Endothelial cell of umbilical vein (primary cell): ENCODE measurements around the gene QSOX2. TPM values are rescaled to one million over a fixed set of nuclear protein-coding genes. Genes with fewer than 3 reads are reported as not detected.
A peak's percentile ranks its signal among the peaks of the same experiment; 100 is the strongest.
"Not testable (repeated sequence)": the region's sequence is repeated elsewhere in the genome, so short reads cannot be mapped to it uniquely, and the experiment has no call there.

Source experiments
- BruUV-seq: library from RNA; stranded (reverse); fragments of 400-500 nt; replicated peaks from 2 replicates; lab custom pipeline; 2021; lab: Mats Ljungman, UMichigan
- CTCF ChIA-PET: fragments of 300-600, 350-600 bp; sonication (Branson Sonifier 250); formaldehyde crosslinking; loops from one replicate; lab custom pipeline; 2021; ENCODE audit warnings: antibody characterized with exemption, inconsistent platforms; lab: Charles Lee
- POLR2A ChIA-PET: fragments of 300-600, 350-600 bp; sonication (Branson Sonifier 250); formaldehyde crosslinking; loops from one replicate; lab custom pipeline; 2021; ENCODE audit warnings: antibody characterized with exemption, inconsistent platforms; lab: Charles Lee
- DNase-seq: peaks from one replicate; pipeline ENCODE4 v3.0.0-alpha.2; 2011; ENCODE audit warnings: low read depth, low spot score
- FAIRE-seq: peaks from 2 replicates; lab custom pipeline; 2011; peaks lifted over from hg19 to GRCh38; lab: Jason Lieb, UNC
- H2AFZ ChIP-seq: 2 replicates; pipeline ENCODE4 v1.6.0; 2012; ENCODE audit warnings: low read depth, low read length, control low read depth, inconsistent platforms
- H3K27ac ChIP-seq: 2 replicates; pipeline ENCODE4 v1.5.1; 2011; ENCODE audit warnings: low read depth, mild to moderate bottlenecking, control low read depth, low read length, moderate library complexity; ENCODE audit not compliant: insufficient read depth
- H3K27me3 ChIP-seq, 2 experiments: 2 replicates each; pipeline versions ENCODE4 v1.6.0 to v1.6.1; 2011; ENCODE audit warnings: low read length in 2 of 2, mixed read lengths in 1 of 2; ENCODE audit not compliant: control insufficient read depth in 2 of 2, insufficient read depth in 2 of 2
- H3K36me3 ChIP-seq, 2 experiments: 2 replicates in 1 of 2; 3 replicates in 1 of 2; pipeline ENCODE4 v1.5.1; 2011; ENCODE audit warnings: low read length in 2 of 2, mild to moderate bottlenecking in 1 of 2, moderate library complexity in 1 of 2; ENCODE audit not compliant: control insufficient read depth in 2 of 2, insufficient read depth in 2 of 2; ENCODE audit errors: extremely low read depth in 1 of 2
- H3K4me1 ChIP-seq: 3 replicates; pipeline ENCODE4 v1.5.1; 2011; ENCODE audit warnings: mild to moderate bottlenecking, low read length; ENCODE audit not compliant: control insufficient read depth, insufficient read depth; ENCODE audit errors: extremely low read depth
- H3K4me2 ChIP-seq: 2 replicates; pipeline ENCODE4 v1.6.1; 2011; ENCODE audit warnings: low read length, control low read depth, mixed read lengths; ENCODE audit not compliant: insufficient read depth
- H3K4me3 ChIP-seq, 3 experiments: fragments of 200-600 bp in 1 of 3; sonication (generic), shearing (Covaris generic) in 1 of 3; replicated peaks in 1 of 3; 2 replicates each; pipeline ENCODE4 v1.5.1; 2011 to 2016; ENCODE audit warnings: control low read depth in 3 of 3, low read length in 3 of 3, mild to moderate bottlenecking in 2 of 3, inconsistent platforms in 1 of 3, low read depth in 1 of 3, moderate library complexity in 1 of 3; ENCODE audit not compliant: insufficient read depth in 1 of 3
- H3K79me2 ChIP-seq: 2 replicates; pipeline ENCODE4 v1.6.0; 2012; ENCODE audit warnings: low read length, inconsistent platforms; ENCODE audit not compliant: control insufficient read depth, insufficient read depth
- H3K9ac ChIP-seq: replicated peaks from 2 replicates; pipeline ENCODE3; 2011; ENCODE audit warnings: low read length, control low read depth; ENCODE audit not compliant: insufficient read depth; ENCODE audit errors: extremely low read depth
- H3K9me1 ChIP-seq: replicated peaks from 3 replicates; pipeline ENCODE4 v1.6.0; 2011; ENCODE audit warnings: mild to moderate bottlenecking, low read length; ENCODE audit not compliant: control insufficient read depth, insufficient read depth; ENCODE audit errors: extremely low read depth
- H3K9me3 ChIP-seq: replicated peaks from 2 replicates; pipeline ENCODE4 v1.5.1; 2012; ENCODE audit warnings: low read length, inconsistent platforms; ENCODE audit not compliant: control insufficient read depth, insufficient read depth
- H4K20me1 ChIP-seq: replicated peaks from 2 replicates; pipeline ENCODE3; 2011; ENCODE audit warnings: mild to moderate bottlenecking, low read length; ENCODE audit not compliant: control insufficient read depth, insufficient read depth; ENCODE audit errors: extremely low read depth
- EZH2 ChIP-seq: IDR thresholded peaks from 2 replicates; pipeline ENCODE4 v1.6.1; 2012; ENCODE audit warnings: borderline replicate concordance, low read depth, mild to moderate bottlenecking, moderate library complexity, low read length, inconsistent platforms; ENCODE audit not compliant: severe bottlenecking
- FOS ChIP-seq: IDR thresholded peaks from 2 replicates; pipeline ENCODE4 v1.6.1; 2011; ENCODE audit warnings: mild to moderate bottlenecking, low read length, moderate library complexity, borderline replicate concordance; ENCODE audit not compliant: insufficient read depth
- GATA2 ChIP-seq: IDR thresholded peaks from 2 replicates; pipeline ENCODE4 v1.7.0; 2011; ENCODE audit warnings: low read depth, mild to moderate bottlenecking, moderate library complexity, mixed read lengths, low read length; ENCODE audit not compliant: insufficient read length, insufficient read depth
- JUN ChIP-seq: IDR thresholded peaks from 2 replicates; pipeline ENCODE4 v1.6.1; 2011; ENCODE audit warnings: borderline replicate concordance, low read depth; ENCODE audit not compliant: insufficient read length, insufficient read depth
- MYC ChIP-seq: IDR thresholded peaks from one replicate; pipeline ENCODE4 v1.6.1; 2011; ENCODE audit warnings: mild to moderate bottlenecking, low read depth, low read length
- POLR2A ChIP-seq: IDR thresholded peaks from 2 replicates; pipeline ENCODE4 v1.6.1; 2012; ENCODE audit warnings: low read depth, mild to moderate bottlenecking, control low read depth, low read length
- POLR2AphosphoS5 ChIP-seq: IDR thresholded peaks from 2 replicates; pipeline ENCODE4 v1.6.1; 2012; ENCODE audit warnings: low read depth, mild to moderate bottlenecking, control low read depth, low read length, moderate library complexity; ENCODE audit not compliant: insufficient read depth
- dilution Hi-C: fragments of 300-500 bp; cut with MboI; formaldehyde crosslinking; loops from one replicate; pipeline ENCODE4 v1.15.0; 2019; ENCODE audit warnings: low sequenced_read_pairs; ENCODE audit not compliant: extremely low pct_ligation_motif_present
- intact Hi-C: fragments of 100-400 bp; cut with micrococcal nuclease; formaldehyde crosslinking; loops from one replicate; pipeline ENCODE4 v1.10.0; 2022
- polyA plus RNA-seq, 4 experiments: library from polyadenylated mRNA; depleted of rRNA in 3 of 4; stranded (reverse) in 3 of 4; unstranded in 1 of 4; fragments of >200 nt; gene quantifications; 2 replicates each; pipeline versions ENCODE4 v1.2.1 to v1.2.3, GENCODE V29; 2011 to 2012; ENCODE audit warnings: missing spikeins in 1 of 4
- total RNA-seq: library from RNA; stranded (reverse); gene quantifications from 2 replicates; pipeline ENCODE4 v1.2.3, GENCODE V29; 2021
- TF ChIP-seq, protein P1 (sequence below), 2 donors: IDR thresholded peaks; 1 replicate in 1 of 2; 2 replicates in 1 of 2; pipeline ENCODE4 v1.5.1; 2011; ENCODE audit warnings: low read length in 2 of 2, mild to moderate bottlenecking in 2 of 2, moderate library complexity in 2 of 2, control low read depth in 1 of 2, inconsistent platforms in 1 of 2, low read depth in 1 of 2; ENCODE audit not compliant: insufficient read depth in 1 of 2; ENCODE audit errors: extremely low read depth in 1 of 2
- TF ChIP-seq, protein P2 (sequence below): IDR thresholded peaks from 2 replicates; pipeline ENCODE4 v1.6.1; 2011; ENCODE audit not compliant: insufficient read depth, insufficient read length

QSOX2 gene
- total and polyA plus RNA-seq, 2 donors (not counting 3 experiments of a cell fraction or from before 2014, with no cell fraction given), result 16.4 to 23.4 TPM

DNA sequence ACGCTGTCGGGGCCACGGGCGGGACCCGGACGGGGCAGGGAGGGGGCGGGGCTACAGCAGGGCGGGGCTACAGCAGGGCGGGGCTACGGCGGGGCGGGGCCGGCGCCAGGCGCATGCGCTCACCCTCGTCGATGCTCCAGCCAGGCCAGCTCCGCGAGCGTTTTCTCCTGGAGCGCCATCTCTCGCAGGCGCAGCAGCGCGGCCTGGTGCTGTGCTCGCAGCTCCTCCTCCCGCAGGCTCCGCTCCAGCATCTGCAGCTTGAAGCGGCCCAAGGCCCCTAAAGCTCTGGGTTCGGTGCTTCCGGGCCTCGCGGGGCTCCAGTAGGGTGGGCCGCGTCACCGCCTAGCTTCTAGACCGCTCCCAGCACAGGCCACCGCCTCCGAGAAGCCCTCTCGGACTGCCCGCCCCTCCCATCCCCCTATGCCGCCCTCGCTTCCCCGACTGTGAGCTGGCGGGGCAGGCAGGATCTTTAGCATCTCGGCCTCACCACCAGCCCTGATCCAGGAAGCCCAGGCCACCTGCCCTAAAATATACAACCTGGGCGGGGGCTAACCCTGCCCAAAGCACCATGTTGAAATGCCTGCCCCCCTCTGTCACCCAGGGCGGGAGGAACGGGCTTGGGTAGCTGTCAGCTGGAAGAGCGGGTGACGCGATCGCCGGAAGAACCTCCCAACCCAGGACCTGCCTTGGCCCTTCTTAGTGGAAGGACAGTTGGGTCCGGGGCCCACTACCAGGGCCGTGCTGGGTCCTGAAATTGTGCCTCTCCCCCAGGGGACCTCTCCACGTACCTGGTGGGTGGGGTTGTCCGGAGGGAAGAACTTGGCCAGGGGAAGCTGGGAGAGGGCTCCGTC lies 21.9 kb upstream of the QSOX2 start:
- no TSS peak for BruUV-seq
- no peak for TF ChIP-seq FOS
- TF ChIP-seq GATA2, result no peak
- TF ChIP-seq POLR2AphosphoS5, result peak; percentile 70
- TF ChIP-seq EZH2, result no peak
- peak; percentile 72 for TF ChIP-seq POLR2A
- TF ChIP-seq MYC, result no peak
- TF ChIP-seq, protein P1, sequence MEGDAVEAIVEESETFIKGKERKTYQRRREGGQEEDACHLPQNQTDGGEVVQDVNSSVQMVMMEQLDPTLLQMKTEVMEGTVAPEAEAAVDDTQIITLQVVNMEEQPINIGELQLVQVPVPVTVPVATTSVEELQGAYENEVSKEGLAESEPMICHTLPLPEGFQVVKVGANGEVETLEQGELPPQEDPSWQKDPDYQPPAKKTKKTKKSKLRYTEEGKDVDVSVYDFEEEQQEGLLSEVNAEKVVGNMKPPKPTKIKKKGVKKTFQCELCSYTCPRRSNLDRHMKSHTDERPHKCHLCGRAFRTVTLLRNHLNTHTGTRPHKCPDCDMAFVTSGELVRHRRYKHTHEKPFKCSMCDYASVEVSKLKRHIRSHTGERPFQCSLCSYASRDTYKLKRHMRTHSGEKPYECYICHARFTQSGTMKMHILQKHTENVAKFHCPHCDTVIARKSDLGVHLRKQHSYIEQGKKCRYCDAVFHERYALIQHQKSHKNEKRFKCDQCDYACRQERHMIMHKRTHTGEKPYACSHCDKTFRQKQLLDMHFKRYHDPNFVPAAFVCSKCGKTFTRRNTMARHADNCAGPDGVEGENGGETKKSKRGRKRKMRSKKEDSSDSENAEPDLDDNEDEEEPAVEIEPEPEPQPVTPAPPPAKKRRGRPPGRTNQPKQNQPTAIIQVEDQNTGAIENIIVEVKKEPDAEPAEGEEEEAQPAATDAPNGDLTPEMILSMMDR (IDR thresholded peaks at IDR 0.05; ENCODE audit: extremely low read depth in 1 of 2, insufficient read depth in 1 of 2, low read depth in 1 of 2, low read length in 2 of 2), result peak in 1 of 2 donors; percentile 32
- TF ChIP-seq JUN, result no peak
- TF ChIP-seq, protein P2, sequence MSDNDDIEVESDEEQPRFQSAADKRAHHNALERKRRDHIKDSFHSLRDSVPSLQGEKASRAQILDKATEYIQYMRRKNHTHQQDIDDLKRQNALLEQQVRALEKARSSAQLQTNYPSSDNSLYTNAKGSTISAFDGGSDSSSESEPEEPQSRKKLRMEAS, result no peak
- Histone ChIP-seq H3K27me3 (peaks cover 0 to 4% of the 10 kb centered on the region in 2 experiments), H3K79me2 (no peaks in the 10 kb centered on the region), H2AFZ (peak overlapping the region; percentile 93), H4K20me1 (no peaks in the 10 kb centered on the region), H3K36me3 (no peaks in the 10 kb centered on the region), H3K4me1 (no peaks in the 10 kb centered on the region), H3K4me2 (peak overlapping the region; percentile 67), H3K9ac (no peak overlapping the region), H3K4me3 (peak overlapping the region in 2 of 3 experiments; percentile 21 to 44), H3K27ac (no peak overlapping the region), H3K9me3 (no peaks in the 10 kb centered on the region), H3K9me1 (no peaks in the 10 kb centered on the region)
- DNase-seq, result peak; percentile 73
- intact Hi-C loops (loop anchor here (1.0 kb wide), 1 partner anchor 22 kb away; the partner anchor contains the start of gene QSOX2), dilution Hi-C loops (no loop called here)
- FAIRE-seq, result peak; percentile 85
- ChIA-PET POLR2A (no interaction called here), CTCF (interaction anchor here (0.6 to 2.5 kb wide), 16 partner anchors 9 to 178 kb away, joined by 3 to 14 read pairs (median 4); no protein-coding TSS in a partner anchor)

DNA sequence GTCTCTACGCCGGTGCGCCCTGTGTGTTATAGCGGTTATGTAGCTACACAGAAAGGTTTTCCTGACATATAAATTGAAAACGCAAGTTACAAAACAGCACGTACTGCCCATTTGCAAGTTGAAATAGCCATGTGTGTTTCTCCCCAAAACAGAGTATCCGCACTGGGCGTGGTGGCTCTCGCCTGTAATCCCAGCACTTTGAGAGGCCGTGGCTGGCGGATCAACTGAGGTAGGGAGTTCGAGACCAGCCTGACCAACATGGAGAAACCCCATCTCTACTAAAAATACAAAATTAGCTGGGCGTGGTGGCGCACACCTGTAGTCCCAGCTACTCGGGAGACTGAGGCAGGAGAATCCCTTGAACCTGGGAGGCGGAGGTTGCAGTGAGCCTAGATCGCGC lies 21.0 kb upstream of the QSOX2 start:
- H3K4me2 ChIP-seq, dilution Hi-C loops, H4K20me1 ChIP-seq, H3K27me3 ChIP-seq, H3K9ac ChIP-seq, DNase-seq, BruUV-seq, H3K27ac ChIP-seq, POLR2A ChIA-PET, H3K79me2 ChIP-seq, H3K36me3 ChIP-seq, H3K4me3 ChIP-seq, FAIRE-seq, H3K9me3 ChIP-seq, H3K9me1 ChIP-seq, H3K4me1 ChIP-seq: not testable (repeated sequence)
- intact Hi-C loops, result loop anchor here (1.0 kb wide), 1 partner anchor 21 kb away; the partner anchor contains the start of gene QSOX2
- H2AFZ ChIP-seq, result peak overlapping the region; percentile 93
- CTCF ChIA-PET, result interaction anchor here (0.6 to 2.5 kb wide), 15 partner anchors 10 to 177 kb away, joined by 3 to 14 read pairs (median 4); no protein-coding TSS in a partner anchor
